Measurements from ENCODE around the gene UMAD1.

- TF ChIP-seq CTCF (IDR thresholded peaks at IDR 0.05) = no peak
- TF ChIP-seq POLR2A (IDR thresholded peaks at IDR 0.05; ENCODE audit: low read depth) = no peak
These were observed 22.0 kb downstream of the UMAD1 start for GRCh38 chr7:7662527-7662926.
